Prostate gland (tissue), 2 donors: Measurements from ENCODE around the gene ANGPTL8. TPM values are rescaled to one million over a fixed set of nuclear protein-coding genes. Genes with fewer than 3 reads are reported as not detected.

ENCODE experiments used
- DNase-seq: peaks from one replicate; pipeline ENCODE4 v3.0.0-alpha.2; 2019; ENCODE audit warnings: low spot score
- H3K27ac ChIP-seq, 2 donors: fragments of 200-600 bp; sonication (generic); 2 replicates each; pipeline ENCODE4 v1.5.1; 2017 to 2019
- H3K27me3 ChIP-seq: fragments of 200-600 bp; sonication (generic); replicated peaks from 2 replicates; pipeline ENCODE4 v1.5.1; 2019; ENCODE audit not compliant: insufficient read depth
- H3K36me3 ChIP-seq, 2 donors: fragments of 200-600 bp; sonication (generic); 1 replicate in 1 of 2; 2 replicates in 1 of 2; pipeline versions ENCODE4 v1.5.1 to v1.8.1; 2017 to 2019
- H3K4me1 ChIP-seq: fragments of 200-600 bp; sonication (generic); replicated peaks from 2 replicates; pipeline ENCODE4 v1.5.1; 2019
- H3K4me3 ChIP-seq, 2 donors: fragments of 200-600 bp; sonication (generic); 2 replicates each; pipeline ENCODE4 v1.5.1; 2017 to 2019
- H3K9me3 ChIP-seq: fragments of 200-600 bp; sonication (generic); 2 replicates; pipeline ENCODE4 v1.5.1; 2017
- CTCF ChIP-seq, 4 experiments: fragments of 200-600 bp in 2 of 4; fragments of 450-650 bp in 2 of 4; sonication (generic) in 2 of 4; IDR thresholded peaks; 1 replicate in 3 of 4; 2 replicates in 1 of 4; pipeline ENCODE4 v1.5.1; 2016 to 2019; ENCODE audit warnings: antibody characterized with exemption in 4 of 4, mild to moderate bottlenecking in 2 of 4, moderate library complexity in 2 of 4
- POLR2A ChIP-seq: fragments of 450-650 bp; IDR thresholded peaks from one replicate; pipeline ENCODE4 v1.6.1; 2016; ENCODE audit warnings: antibody characterized with exemption, mild to moderate bottlenecking
- POLR2AphosphoS5 ChIP-seq: sonication (generic); formaldehyde crosslinking; IDR thresholded peaks from one replicate; pipeline ENCODE4 v1.6.1; 2017; ENCODE audit warnings: antibody characterized with exemption
- WGBS: methylation state at CpG from one replicate; pipeline ENCODE4 v1.1.5; 2018; 5-methylcytosine and 5-hydroxymethylcytosine counted together
- intact Hi-C: fragments of 100-400 bp; cut with DNase I; formaldehyde crosslinking; loops from one replicate; pipeline ENCODE4 v1.14.2; 2022
- total RNA-seq, 2 donors: library from RNA; depleted of rRNA; stranded (reverse); fragments of >200 nt; gene quantifications; one replicate each; pipeline ENCODE4 v1.1.0, GENCODE V29; 2016

Gene ANGPTL8
- total RNA-seq, 2 donors from 2014 or later: not detected

- Histone ChIP-seq H3K4me3 (no peak overlapping the region), H3K9me3 (no peaks in the 10 kb centered on the region), H3K36me3 (no peaks in the 10 kb centered on the region), H3K27me3 (no peaks in the 10 kb centered on the region), H3K4me1 (no peaks in the 10 kb centered on the region), H3K27ac (no peak overlapping the region)
- 50% methylated on average over 6 of the region's 6 CpGs for WGBS
- no peak for TF ChIP-seq POLR2AphosphoS5
- intact Hi-C loops: no loop called here
- DNase-seq: no peak
These were observed 45.1 kb downstream of the ANGPTL8 start for GRCh38 chr19:11284515-11284914.

GRCh38 chr19:11286312-11286974, 47.0 kb downstream of the ANGPTL8 start:
- Histone ChIP-seq H3K36me3 (no peaks in the 10 kb centered on the region), H3K27ac (no peak overlapping the region), H3K27me3 (no peaks in the 10 kb centered on the region), H3K4me3 (no peak overlapping the region), H3K9me3 (no peaks in the 10 kb centered on the region), H3K4me1 (no peaks in the 10 kb centered on the region)
- DNase-seq: no peak
- 61% methylated on average over 6 of the region's 6 CpGs for WGBS
- TF ChIP-seq POLR2AphosphoS5: no peak
- no peak for TF ChIP-seq CTCF (IDR thresholded peaks at IDR 0.05)
- TF ChIP-seq POLR2A: no peak
- intact Hi-C loops: no loop called here

GRCh38 chr19:11288349-11288748, 48.9 kb downstream of the ANGPTL8 start:
- WGBS: 78% methylated on average over 7 of the region's 7 CpGs
- TF ChIP-seq CTCF (IDR thresholded peaks at IDR 0.05) (peak in 2 of 4 experiments; percentile 24 to 31), POLR2A (no peak), POLR2AphosphoS5 (no peak)
- Histone ChIP-seq H3K27me3 (no peaks in the 10 kb centered on the region), H3K4me1 (no peaks in the 10 kb centered on the region), H3K9me3 (no peaks in the 10 kb centered on the region), H3K36me3 (no peaks in the 10 kb centered on the region), H3K27ac (no peak overlapping the region), H3K4me3 (no peak overlapping the region)
- intact Hi-C loops: no loop called here
- DNase-seq: no peak

- intact Hi-C loops: loop anchor here (5.0 to 10.0 kb wide), 3 partner anchors 157 to 295 kb away; partner anchors contain the start of gene ELAVL3
- H3K4me3 ChIP-seq: no peak overlapping the region
- no peak for DNase-seq
- no peak overlapping the region for H3K27ac ChIP-seq
- no peaks in the 10 kb centered on the region for H3K27me3 ChIP-seq
- no peaks in the 10 kb centered on the region for H3K9me3 ChIP-seq
- TF ChIP-seq POLR2AphosphoS5 (no peak), CTCF (IDR thresholded peaks at IDR 0.05) (no peak), POLR2A (no peak)
- WGBS: 46% methylated on average over 4 of the region's 4 CpGs
- H3K36me3 ChIP-seq: no peaks in the 10 kb centered on the region
- H3K4me1 ChIP-seq: no peaks in the 10 kb centered on the region
These were observed 50.8 kb downstream of the ANGPTL8 start for GRCh38 chr19:11290256-11290655.

GRCh38 chr19:11291415-11291814, 52.0 kb downstream of the ANGPTL8 start:
- TF ChIP-seq CTCF (IDR thresholded peaks at IDR 0.05): no peak
- Histone ChIP-seq H3K4me3 (no peak overlapping the region), H3K27ac (no peak overlapping the region), H3K9me3 (no peaks in the 10 kb centered on the region), H3K4me1 (no peaks in the 10 kb centered on the region), H3K27me3 (no peaks in the 10 kb centered on the region), H3K36me3 (no peaks in the 10 kb centered on the region)
- no peak for DNase-seq
- intact Hi-C loops: loop anchor here (5.0 to 10.0 kb wide), 3 partner anchors 156 to 293 kb away; partner anchors contain the start of gene ELAVL3
- WGBS: 94% methylated on average over 7 of the region's 7 CpGs

Other genes with a start within 250 kb of the ANGPTL8 start
- 10 to 100 TPM; 17.4 to 41.5 TPM for gene LDLR, start 150.2 kb upstream of the ANGPTL8 start, total RNA-seq
- gene SPC24, start 83.8 kb upstream of the ANGPTL8 start, total RNA-seq: 1 to 10 TPM in 1 of 2 donors, under 1 TPM in 1; 0.73 to 5.0 TPM
- 100 to 1,000 TPM; 150 to 370 TPM for gene KANK2, start 42.1 kb upstream of the ANGPTL8 start, total RNA-seq
- 10 to 100 TPM; 21.6 to 38.7 TPM for gene DOCK6, start 22.9 kb downstream of the ANGPTL8 start, total RNA-seq
- gene TSPAN16, start 56.5 kb downstream of the ANGPTL8 start, total RNA-seq: 1 to 10 TPM in 1 of 2 donors, not detected in 1; 4.2 TPM
- gene RAB3D, start 100.0 kb downstream of the ANGPTL8 start, total RNA-seq: 10 to 100 TPM; 33.9 to 81.2 TPM
- gene TMEM205, start 106.6 kb downstream of the ANGPTL8 start, total RNA-seq: 100 to 1,000 TPM; 219 to 541 TPM
- gene CCDC159, start 106.9 kb downstream of the ANGPTL8 start, total RNA-seq: 10 to 100 TPM; 51.5 to 52.4 TPM
- 10 to 100 TPM; 33.9 to 86.1 TPM for gene PLPPR2, start 115.8 kb downstream of the ANGPTL8 start, total RNA-seq
- gene SWSAP1, start 135.0 kb downstream of the ANGPTL8 start, total RNA-seq: 1 to 10 TPM; 4.1 to 6.3 TPM
- gene EPOR, start 144.7 kb downstream of the ANGPTL8 start, total RNA-seq: 1 to 10 TPM; 6.8 to 8.1 TPM
- 1 to 10 TPM; 5.1 to 8.6 TPM for gene RGL3, start 179.7 kb downstream of the ANGPTL8 start, total RNA-seq
- 1 to 10 TPM; 1.3 to 2.7 TPM for gene ODAD3, start 195.5 kb downstream of the ANGPTL8 start, total RNA-seq
- 100 to 1,000 TPM; 229 to 238 TPM for gene PRKCSH, start 196.0 kb downstream of the ANGPTL8 start, total RNA-seq
- gene ELAVL3, start 241.4 kb downstream of the ANGPTL8 start, total RNA-seq: 1 to 10 TPM in 1 of 2 donors, under 1 TPM in 1; 0.57 to 1.5 TPM